ENCODE data around the gene COL4A2.

COL4A2 gene

GRCh38 chr13:110340812-110341444 is 33.8 kb downstream of the COL4A2 start:
- TF ChIP-seq POLR2A (IDR thresholded peaks at IDR 0.05; ENCODE audit: low read depth, low read length) = no peak
- DNase-seq (ENCODE audit: insufficient read length) (no peak), FAIRE-seq (no peak)

GRCh38 chr13:110341445-110342244 is 34.6 kb downstream of the COL4A2 start:
- DNase-seq (ENCODE audit: insufficient read length) (no peak), FAIRE-seq (no peak)
- TF ChIP-seq POLR2A (IDR thresholded peaks at IDR 0.05; ENCODE audit: low read depth, low read length) (no peak), POLR2AphosphoS5 (IDR thresholded peaks at IDR 0.05; ENCODE audit: low read depth, low read length) (no peak), TAF1 (IDR thresholded peaks at IDR 0.05; ENCODE audit: borderline replicate concordance, low read depth, low read length) (no peak)

GRCh38 chr13:110342474-110342873 is 35.4 kb downstream of the COL4A2 start:
- FAIRE-seq (no peak), DNase-seq (ENCODE audit: insufficient read length) (no peak)
- TF ChIP-seq POLR2A (IDR thresholded peaks at IDR 0.05; ENCODE audit: low read depth, low read length) (no peak), TAF1 (IDR thresholded peaks at IDR 0.05; ENCODE audit: borderline replicate concordance, low read depth, low read length) (no peak), POLR2AphosphoS5 (IDR thresholded peaks at IDR 0.05; ENCODE audit: low read depth, low read length) (no peak)

GRCh38 chr13:110343241-110343865 is 36.3 kb downstream of the COL4A2 start:
- no peak for FAIRE-seq
- DNase-seq (ENCODE audit: insufficient read length) = no peak
- TF ChIP-seq TAF1 (IDR thresholded peaks at IDR 0.05; ENCODE audit: borderline replicate concordance, low read depth, low read length) (no peak), POLR2AphosphoS5 (IDR thresholded peaks at IDR 0.05; ENCODE audit: low read depth, low read length) (no peak), POLR2A (IDR thresholded peaks at IDR 0.05; ENCODE audit: low read depth, low read length) (no peak)

GRCh38 chr13:110344320-110344719 is 37.2 kb downstream of the COL4A2 start:
- FAIRE-seq = no peak
- DNase-seq (ENCODE audit: insufficient read length) = no peak
- TF ChIP-seq POLR2AphosphoS5 (IDR thresholded peaks at IDR 0.05; ENCODE audit: low read depth, low read length) (no peak), TAF1 (IDR thresholded peaks at IDR 0.05; ENCODE audit: borderline replicate concordance, low read depth, low read length) (no peak), POLR2A (IDR thresholded peaks at IDR 0.05; ENCODE audit: low read depth, low read length) (no peak)

- TF ChIP-seq TAF1 (IDR thresholded peaks at IDR 0.05; ENCODE audit: borderline replicate concordance, low read depth, low read length) (no peak), POLR2AphosphoS5 (IDR thresholded peaks at IDR 0.05; ENCODE audit: low read depth, low read length) (no peak), POLR2A (IDR thresholded peaks at IDR 0.05; ENCODE audit: low read depth, low read length) (no peak)
- no peak for FAIRE-seq
- no peak for DNase-seq (ENCODE audit: insufficient read length)
Observed at GRCh38 chr13:110345266-110345665, 38.2 kb downstream of the COL4A2 start.

GRCh38 chr13:110345701-110346100 is 38.6 kb downstream of the COL4A2 start:
- TF ChIP-seq TAF1 (IDR thresholded peaks at IDR 0.05; ENCODE audit: borderline replicate concordance, low read depth, low read length) = no peak
- no peak for TF ChIP-seq POLR2A (IDR thresholded peaks at IDR 0.05; ENCODE audit: low read depth, low read length)
- no peak for TF ChIP-seq POLR2AphosphoS5 (IDR thresholded peaks at IDR 0.05; ENCODE audit: low read depth, low read length)
- no peak for DNase-seq (ENCODE audit: insufficient read length)
- no peak for FAIRE-seq

GRCh38 chr13:110346661-110347067 is 39.6 kb downstream of the COL4A2 start:
- DNase-seq (ENCODE audit: insufficient read length) = no peak
- TF ChIP-seq TAF1 (IDR thresholded peaks at IDR 0.05; ENCODE audit: borderline replicate concordance, low read depth, low read length) (no peak), POLR2AphosphoS5 (IDR thresholded peaks at IDR 0.05; ENCODE audit: low read depth, low read length) (no peak), POLR2A (IDR thresholded peaks at IDR 0.05; ENCODE audit: low read depth, low read length) (no peak)
- no peak for FAIRE-seq

- DNase-seq (ENCODE audit: insufficient read length) (no peak), FAIRE-seq (no peak)
- no peak for TF ChIP-seq POLR2AphosphoS5 (IDR thresholded peaks at IDR 0.05; ENCODE audit: low read depth, low read length)
- no peak for TF ChIP-seq TAF1 (IDR thresholded peaks at IDR 0.05; ENCODE audit: borderline replicate concordance, low read depth, low read length)
- no peak for TF ChIP-seq POLR2A (IDR thresholded peaks at IDR 0.05; ENCODE audit: low read depth, low read length)
Observed at GRCh38 chr13:110347088-110347487, 40.0 kb downstream of the COL4A2 start.

GRCh38 chr13:110347535-110348308 is 40.6 kb downstream of the COL4A2 start:
- FAIRE-seq = no peak
- no peak for DNase-seq (ENCODE audit: insufficient read length)
- no peak for TF ChIP-seq TAF1 (IDR thresholded peaks at IDR 0.05; ENCODE audit: borderline replicate concordance, low read depth, low read length)
- no peak for TF ChIP-seq POLR2A (IDR thresholded peaks at IDR 0.05; ENCODE audit: low read depth, low read length)
- no peak for TF ChIP-seq POLR2AphosphoS5 (IDR thresholded peaks at IDR 0.05; ENCODE audit: low read depth, low read length)
